ENCODE results near the gene MACROD2. TPM values are rescaled to one million over a fixed set of nuclear protein-coding genes. Genes with fewer than 3 reads are reported as not detected.

Gene MACROD2
- polyA plus RNA-seq, 1 donor: 3.9 TPM

- no peak for DNase-seq
Measured at GRCh38 chr20:15832512-15832911, 1837.2 kb downstream of the MACROD2 start.

- no peak for DNase-seq
Measured at GRCh38 chr20:15834857-15835256, 1839.5 kb downstream of the MACROD2 start.

- DNase-seq: no peak
Measured at GRCh38 chr20:15835811-15836210, 1840.5 kb downstream of the MACROD2 start.

- DNase-seq: no peak
Measured at GRCh38 chr20:15836634-15837033, 1841.3 kb downstream of the MACROD2 start.

GRCh38 chr20:15837563-15837962, 1842.2 kb downstream of the MACROD2 start:
- DNase-seq: no peak

GRCh38 chr20:15838466-15838865, 1843.2 kb downstream of the MACROD2 start:
- DNase-seq: no peak

GRCh38 chr20:15840636-15841301, 1845.5 kb downstream of the MACROD2 start:
- DNase-seq: no peak

GRCh38 chr20:15842872-15843271, 1847.6 kb downstream of the MACROD2 start:
- DNase-seq: no peak

GRCh38 chr20:15843777-15844176, 1848.5 kb downstream of the MACROD2 start:
- no peak for DNase-seq

- DNase-seq: peak; percentile 60
Measured at GRCh38 chr20:15847196-15847784, 1852.0 kb downstream of the MACROD2 start.

GRCh38 chr20:15848126-15848525, 1852.8 kb downstream of the MACROD2 start:
- DNase-seq: no peak

- no peak for DNase-seq
Measured at GRCh38 chr20:15848995-15849610, 1853.8 kb downstream of the MACROD2 start.

- DNase-seq: no peak
Measured at GRCh38 chr20:15851576-15852215, 1856.4 kb downstream of the MACROD2 start.

- DNase-seq: no peak
Measured at GRCh38 chr20:15854911-15855310, 1859.6 kb downstream of the MACROD2 start.

GRCh38 chr20:15857173-15857784, 1862.0 kb downstream of the MACROD2 start:
- no peak for DNase-seq

- DNase-seq: no peak
Measured at GRCh38 chr20:15859061-15859460, 1863.7 kb downstream of the MACROD2 start.

GRCh38 chr20:15860850-15861249, 1865.5 kb downstream of the MACROD2 start:
- DNase-seq: no peak

GRCh38 chr20:15862178-15862577, 1866.9 kb downstream of the MACROD2 start:
- DNase-seq: no peak

GRCh38 chr20:15863735-15864134, 1868.4 kb downstream of the MACROD2 start:
- no peak for DNase-seq

GRCh38 chr20:15865553-15865952, 1870.2 kb downstream of the MACROD2 start:
- no peak for DNase-seq

GRCh38 chr20:15866916-15867730, 1871.8 kb downstream of the MACROD2 start:
- no peak for DNase-seq

GRCh38 chr20:15867899-15868298, 1872.6 kb downstream of the MACROD2 start:
- no peak for DNase-seq
